Raji (cell line): Measurements from ENCODE around the gene PPM1J.

Experiments used
- POLR2A ChIP-seq: IDR thresholded peaks from 2 replicates; pipeline ENCODE4 v1.6.1; 2011; ENCODE audit warnings: low read depth, low read length, control low read depth; ENCODE audit not compliant: insufficient read depth

The PPM1J gene

GRCh38 chr1:112686835-112687234 lies 28.3 kb downstream of the PPM1J start:
- no peak for TF ChIP-seq POLR2A

GRCh38 chr1:112686417-112686816 lies 28.7 kb downstream of the PPM1J start:
- TF ChIP-seq POLR2A = no peak

GRCh38 chr1:112685913-112686312 lies 29.2 kb downstream of the PPM1J start:
- TF ChIP-seq POLR2A = no peak

DNA sequence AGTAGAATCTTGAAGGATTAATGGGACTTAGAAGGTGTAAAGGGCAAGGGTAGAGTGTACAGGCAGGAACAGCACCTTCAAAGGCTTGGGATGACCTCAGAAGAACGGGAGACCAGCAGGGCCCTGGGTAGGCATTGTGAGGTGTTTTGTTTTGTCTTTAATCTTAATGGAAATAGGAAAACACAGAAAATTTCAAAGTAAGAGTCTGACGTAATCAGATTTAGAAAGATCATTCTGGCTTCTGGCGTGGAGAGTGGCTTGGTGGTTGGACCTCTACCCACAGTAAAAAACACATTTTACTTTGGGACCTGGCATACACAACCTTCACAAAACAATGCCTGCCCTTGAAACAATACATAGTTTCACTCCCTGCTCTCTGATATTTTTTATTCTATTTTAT lies 36.5 kb downstream of the PPM1J start:
- no peak for TF ChIP-seq POLR2A

- no peak for TF ChIP-seq POLR2A
These were observed 37.6 kb downstream of the PPM1J start for GRCh38 chr1:112677501-112677900.

GRCh38 chr1:112676543-112676942 lies 38.6 kb downstream of the PPM1J start:
- no peak for TF ChIP-seq POLR2A

GRCh38 chr1:112675728-112676381 lies 39.3 kb downstream of the PPM1J start:
- TF ChIP-seq POLR2A = no peak

- TF ChIP-seq POLR2A = no peak
These were observed 40.0 kb downstream of the PPM1J start for GRCh38 chr1:112674986-112675727.

GRCh38 chr1:112674440-112674985 lies 40.6 kb downstream of the PPM1J start, which contains the start of gene MOV10:
Gene MOV10 (plus strand): TSS chr1:112674659. CDS start chr1:112674913, 254 bp downstream.
- no peak for TF ChIP-seq POLR2A

- TF ChIP-seq POLR2A = no peak
These were observed 41.3 kb downstream of the PPM1J start for GRCh38 chr1:112673592-112674439.

GRCh38 chr1:112672842-112673241 lies 42.3 kb downstream of the PPM1J start:
- TF ChIP-seq POLR2A = no peak

- no peak for TF ChIP-seq POLR2A
These were observed 43.1 kb downstream of the PPM1J start for GRCh38 chr1:112672009-112672408.

DNA sequence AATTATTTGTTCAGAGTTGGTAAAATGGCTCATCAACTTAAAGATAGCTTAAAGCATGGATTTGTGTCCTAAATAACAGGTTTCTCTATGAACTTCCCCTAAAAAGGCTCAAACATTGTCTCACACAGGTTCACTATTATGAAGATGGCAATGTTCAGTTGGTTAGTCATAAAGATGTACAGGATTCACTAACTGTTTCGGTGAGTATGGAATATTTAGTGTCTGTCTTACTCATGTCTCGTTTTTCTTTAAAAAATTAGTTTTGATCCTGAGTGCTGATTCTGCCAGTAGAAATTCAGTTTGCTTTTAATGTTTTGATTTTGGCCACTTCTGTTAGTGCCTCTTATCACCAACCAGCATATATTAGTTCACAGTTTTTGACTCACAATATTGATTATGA lies 48.2 kb downstream of the PPM1J start:
- TF ChIP-seq POLR2A = no peak

DNA sequence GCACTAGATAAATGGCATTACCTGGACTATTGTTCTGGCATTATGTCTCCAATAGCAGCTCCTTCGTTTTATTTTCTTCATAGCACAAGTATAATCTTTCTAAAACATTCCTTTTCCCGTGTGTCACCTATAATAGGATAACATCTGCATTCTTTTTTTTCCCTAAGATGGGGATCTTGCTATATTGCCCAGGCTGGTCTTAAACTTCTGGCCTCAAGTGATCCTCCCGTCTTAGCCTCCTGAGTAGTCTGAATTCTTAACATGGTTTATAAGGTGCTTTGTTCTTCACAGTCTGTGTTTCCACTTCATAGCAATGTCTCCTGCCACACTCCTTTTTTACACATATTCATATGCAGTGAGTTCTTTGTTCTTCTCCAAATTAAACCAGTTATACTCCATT lies 49.3 kb downstream of the PPM1J start:
- no peak for TF ChIP-seq POLR2A
